A172 (cell line): ENCODE measurements around the gene TRAPPC2. TPM values are rescaled to one million over a fixed set of nuclear protein-coding genes. Genes with fewer than 3 reads are reported as not detected.
"Not testable (repeated sequence)": the region's sequence is repeated elsewhere in the genome, so short reads cannot be mapped to it uniquely, and the experiment has no call there.

ENCODE experiments used
- DNase-seq: peaks from one replicate; pipeline ENCODE4 v3.0.0-alpha.2; 2015; ENCODE audit warnings: low spot score
- total RNA-seq: library from RNA; depleted of rRNA; stranded (reverse); fragments of >200 nt; shearing (Covaris generic); gene quantifications from 2 replicates; pipeline ENCODE4 v1.2.3, GENCODE V29; 2014

TRAPPC2 gene
- total RNA-seq, 1 experiment from 2014 or later = 21.4 TPM

DNA sequence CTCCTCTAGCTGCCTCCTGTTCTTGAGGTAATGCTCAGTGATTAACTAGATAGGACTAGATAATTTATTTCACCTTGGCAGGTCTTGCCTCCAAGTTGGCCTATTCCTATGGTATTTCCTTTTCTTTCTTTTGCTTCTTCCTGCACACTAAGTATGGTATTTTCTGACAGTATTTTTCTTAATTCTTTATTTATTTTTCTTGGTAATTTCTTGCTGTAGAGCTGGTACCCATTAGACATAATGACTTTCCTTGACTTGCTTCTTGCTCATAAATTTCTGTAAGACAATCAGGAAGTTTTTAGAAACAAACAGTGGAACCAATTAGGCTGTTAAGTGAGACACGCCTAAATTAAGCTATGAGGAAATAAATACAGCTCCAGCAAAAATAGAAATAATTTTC, 36.0 kb downstream of the TRAPPC2 start:
- DNase-seq = no peak

DNA sequence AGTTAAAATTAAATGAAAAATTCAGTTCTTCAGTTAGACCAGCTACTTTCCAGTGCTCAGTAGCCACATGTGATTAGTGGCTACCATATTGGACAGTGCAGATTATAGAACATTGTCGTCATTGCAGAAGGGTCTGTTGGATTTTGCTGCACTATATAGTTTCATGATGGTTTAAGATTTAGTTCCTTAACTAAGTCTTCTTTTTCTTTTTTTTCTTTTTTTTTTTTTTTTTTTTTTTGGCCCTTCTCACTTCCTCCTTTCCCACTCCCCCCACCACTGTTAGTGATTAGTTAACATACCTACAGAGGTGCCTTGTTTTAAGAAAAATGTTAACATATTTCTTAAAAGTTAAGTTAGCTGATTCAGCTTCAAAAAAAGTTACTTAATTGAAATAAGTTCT, 36.4 kb downstream of the TRAPPC2 start:
- no peak for DNase-seq

GRCh38 chrX:13697455-13697854, 37.0 kb downstream of the TRAPPC2 start:
- DNase-seq = no peak

DNA sequence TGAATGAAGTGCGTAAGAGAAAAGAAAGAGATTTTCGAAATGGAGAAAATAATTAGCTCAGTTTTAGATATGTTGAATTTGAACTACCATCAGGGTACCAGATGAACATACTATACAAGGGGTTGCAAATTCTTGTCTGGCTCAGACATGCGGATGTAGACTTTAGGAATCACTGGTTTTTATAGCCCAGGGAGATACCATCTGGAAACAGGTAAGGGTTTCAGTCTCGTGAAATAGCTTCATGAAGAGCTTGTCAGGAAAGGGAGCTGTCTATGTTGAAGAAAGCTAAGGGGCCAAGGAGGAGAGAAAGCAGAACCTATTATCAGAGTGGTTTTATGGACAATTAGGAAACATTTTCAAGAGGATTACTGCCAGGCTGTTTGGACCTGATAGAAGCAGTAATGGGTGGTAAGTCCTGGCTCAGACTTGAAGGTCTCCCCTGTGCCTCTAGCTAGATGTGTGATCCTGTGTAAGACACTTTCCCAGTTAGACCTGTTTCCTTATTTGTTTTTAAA, 38.8 kb downstream of the TRAPPC2 start:
- no peak for DNase-seq

DNA sequence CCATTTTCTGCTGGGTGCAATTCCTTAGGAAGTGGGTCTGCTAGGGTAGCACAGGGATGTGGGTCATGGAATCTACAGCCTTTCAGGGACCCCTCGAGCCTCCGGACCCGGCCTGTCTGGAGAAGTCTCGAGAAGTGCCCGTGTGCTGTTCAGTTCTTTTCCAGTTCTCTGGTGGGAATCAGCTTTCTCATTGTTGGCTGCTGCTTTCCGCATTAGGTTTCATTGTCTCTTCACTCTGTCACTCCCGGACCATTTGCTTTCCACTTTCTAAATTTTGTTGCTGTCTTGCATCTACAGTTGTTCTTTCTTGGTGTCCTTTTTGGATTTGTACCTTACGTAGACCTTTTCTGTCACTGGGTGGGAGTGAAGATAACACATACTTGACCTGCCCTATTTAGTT, 39.4 kb downstream of the TRAPPC2 start:
- DNase-seq = no peak

DNA sequence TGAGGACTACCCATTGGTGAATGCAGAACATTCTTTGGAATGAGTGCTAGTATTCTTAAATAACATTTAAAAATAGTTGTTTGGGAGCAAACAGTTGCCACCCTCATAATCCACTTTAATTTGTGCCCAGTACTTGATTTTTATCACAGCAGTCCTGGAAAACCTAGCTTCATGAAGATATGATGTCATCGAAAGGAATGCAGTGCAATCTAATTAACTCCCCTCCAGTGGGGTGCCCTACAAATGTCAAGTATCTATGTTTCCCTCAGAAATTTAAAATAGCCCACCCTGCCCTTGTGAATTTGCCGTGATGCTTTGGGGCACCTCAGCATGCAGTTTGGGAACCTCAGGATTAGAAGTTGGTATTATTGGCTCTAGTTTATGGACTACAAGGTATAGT, 40.1 kb downstream of the TRAPPC2 start:
- DNase-seq = peak; percentile 18

DNA sequence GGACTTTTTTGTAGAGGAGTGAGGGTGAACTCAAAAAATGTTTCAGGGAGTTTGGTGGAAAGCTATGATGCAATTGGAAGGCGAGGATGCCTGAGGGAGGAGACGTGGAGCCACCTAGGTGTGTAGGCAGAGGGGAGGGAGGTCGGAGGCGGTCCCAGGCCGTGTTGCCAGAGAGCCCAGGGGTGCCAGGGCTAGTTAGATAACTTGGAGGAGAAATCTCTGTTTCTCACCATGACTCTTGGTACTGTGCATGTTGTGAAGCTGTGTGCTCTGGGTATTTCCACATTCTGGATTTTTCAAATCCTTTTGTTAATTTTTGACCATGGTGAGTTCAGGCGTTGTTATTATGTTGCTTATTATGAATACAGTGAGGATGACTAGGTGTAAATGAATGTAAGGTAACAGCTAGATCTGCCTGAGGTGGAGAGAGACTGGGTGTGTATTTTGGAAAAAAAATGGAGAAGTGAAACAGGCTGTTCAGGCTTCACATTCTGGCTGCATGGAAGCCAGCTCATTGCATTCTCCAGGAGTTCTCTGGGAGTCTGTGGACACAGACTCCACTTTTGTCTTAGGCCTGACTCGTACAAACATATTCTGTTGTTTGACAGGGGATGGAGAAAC, 41.0 kb downstream of the TRAPPC2 start:
- no peak for DNase-seq

DNA sequence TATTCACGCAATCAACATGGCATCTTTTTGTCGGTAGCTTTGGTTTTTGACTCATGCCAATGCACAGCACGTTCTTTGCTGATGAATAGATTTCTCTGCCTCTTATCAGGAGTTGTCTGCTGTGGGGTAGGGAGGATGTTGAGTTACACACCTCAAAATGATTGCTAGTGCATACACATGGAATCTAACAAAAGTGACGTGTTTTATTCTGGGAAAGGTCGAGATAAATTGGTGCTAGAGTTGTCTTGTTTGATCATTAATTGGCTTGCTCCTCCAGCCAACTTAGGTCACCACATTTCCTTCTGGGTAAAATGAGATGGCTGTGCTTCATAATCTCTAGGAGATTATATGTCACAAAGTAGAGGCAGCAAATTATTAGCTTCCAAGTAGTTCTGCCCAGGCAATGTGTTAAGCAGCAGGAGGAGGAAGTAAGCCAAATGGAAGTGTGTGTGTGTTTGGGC, 41.6 kb downstream of the TRAPPC2 start:
- no peak for DNase-seq

GRCh38 chrX:13691841-13692371, 42.5 kb downstream of the TRAPPC2 start:
- peak; percentile 42 for DNase-seq

GRCh38 chrX:13690836-13691235, 43.6 kb downstream of the TRAPPC2 start:
- no peak for DNase-seq

GRCh38 chrX:13689741-13690211, 44.6 kb downstream of the TRAPPC2 start:
- peak; percentile 13 for DNase-seq

GRCh38 chrX:13688958-13689740, 45.3 kb downstream of the TRAPPC2 start, which contains the start of gene RAB9A:
RAB9A (plus strand) TSS chrX:13689128; CDS start chrX:13708747, 19,619 bp downstream.
- peak; percentile 53 for DNase-seq

DNA sequence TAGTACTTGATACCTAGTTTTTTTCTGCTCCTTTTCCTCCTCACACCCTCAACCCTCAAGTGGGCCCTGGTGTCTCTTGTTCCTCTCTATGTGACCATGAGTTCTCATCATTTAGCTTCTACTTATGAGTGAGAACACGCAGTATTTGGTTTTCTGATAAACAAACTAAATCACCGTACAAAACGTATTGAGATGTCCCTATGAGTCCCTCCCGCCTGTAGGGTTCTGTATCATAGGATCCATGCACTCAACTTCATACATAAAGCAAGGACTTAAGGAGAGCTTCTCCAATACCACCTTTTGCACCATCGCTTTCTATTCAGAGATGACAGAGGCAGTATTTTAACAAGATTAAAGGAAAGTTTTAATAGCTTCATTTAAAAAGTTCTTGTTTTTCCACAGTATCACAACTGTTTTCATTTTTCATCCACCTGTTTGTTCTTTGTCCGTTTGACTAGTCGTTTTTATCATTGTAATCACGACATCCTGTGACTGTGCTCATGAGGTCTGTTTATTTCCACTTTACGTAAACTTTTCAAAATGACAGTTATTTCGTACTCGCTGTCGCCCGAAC, 45.9 kb downstream of the TRAPPC2 start:
- peak; percentile 4 for DNase-seq

DNA sequence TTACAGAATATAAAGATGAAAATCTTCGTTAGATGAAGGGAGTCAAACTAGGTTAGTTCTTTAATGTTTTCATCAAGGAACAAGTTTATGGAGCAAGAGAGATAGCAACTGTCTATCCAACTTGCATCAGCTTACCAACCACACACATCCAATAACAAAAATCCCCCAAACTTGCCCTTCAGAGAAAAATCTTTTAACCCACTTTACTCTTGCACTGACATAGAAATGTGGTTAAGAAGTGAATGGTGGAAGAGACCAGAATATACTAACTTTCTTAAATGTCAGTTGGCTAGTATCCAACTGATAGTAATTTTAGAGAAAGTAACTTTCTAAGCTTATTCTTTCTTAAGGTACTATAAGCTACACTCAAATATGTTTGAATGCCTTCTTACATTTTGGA, 47.2 kb downstream of the TRAPPC2 start:
- no peak for DNase-seq

DNA sequence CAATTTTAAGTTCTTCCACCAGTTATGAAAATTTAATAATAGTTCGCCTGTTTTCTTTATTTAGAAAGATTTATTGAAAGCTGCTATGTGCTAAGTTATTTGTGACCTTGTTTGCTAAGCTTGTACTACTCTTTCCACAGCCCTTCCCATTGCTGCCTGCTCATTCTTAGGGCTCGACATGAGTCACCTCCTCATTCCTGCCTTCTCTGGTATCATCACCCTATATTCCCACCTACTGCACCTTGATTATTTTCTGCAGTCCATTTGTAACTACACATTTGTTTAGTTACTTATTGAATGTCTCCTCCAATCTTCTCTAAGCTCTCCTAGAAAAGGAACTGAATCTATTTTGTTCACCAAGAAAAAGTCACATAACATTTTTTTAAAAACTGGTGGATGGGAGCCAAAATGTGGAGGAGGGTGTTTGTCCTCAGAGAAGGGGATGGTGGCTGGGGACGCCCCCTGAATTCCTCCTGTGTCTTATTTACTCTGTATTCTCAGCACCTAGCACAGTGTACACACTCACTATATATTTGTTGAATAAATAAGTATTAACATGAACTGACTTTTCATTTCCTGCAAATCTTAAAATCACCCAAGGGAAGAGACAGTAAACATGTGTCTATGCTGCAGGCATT, 49.2 kb downstream of the TRAPPC2 start:
- peak; percentile 52 for DNase-seq

DNA sequence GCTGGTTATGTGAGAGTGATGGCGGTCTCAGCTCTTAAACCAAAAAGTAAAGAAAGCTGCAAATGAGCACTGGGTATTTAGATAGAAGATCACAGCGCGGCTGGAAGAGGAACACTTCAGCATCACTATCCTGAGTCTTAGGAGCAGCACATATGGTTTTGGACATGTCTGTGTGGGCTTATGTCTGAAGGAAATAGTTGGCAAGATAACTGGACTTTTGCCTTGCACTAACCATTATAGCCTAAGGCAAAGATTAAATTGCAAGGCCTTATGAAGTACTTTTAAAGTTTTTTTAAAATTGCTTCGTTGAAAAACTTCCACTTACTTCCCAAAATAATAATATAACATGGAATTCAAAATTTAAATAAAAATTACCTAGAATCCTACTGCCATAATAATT, 50.1 kb downstream of the TRAPPC2 start:
- no peak for DNase-seq

DNA sequence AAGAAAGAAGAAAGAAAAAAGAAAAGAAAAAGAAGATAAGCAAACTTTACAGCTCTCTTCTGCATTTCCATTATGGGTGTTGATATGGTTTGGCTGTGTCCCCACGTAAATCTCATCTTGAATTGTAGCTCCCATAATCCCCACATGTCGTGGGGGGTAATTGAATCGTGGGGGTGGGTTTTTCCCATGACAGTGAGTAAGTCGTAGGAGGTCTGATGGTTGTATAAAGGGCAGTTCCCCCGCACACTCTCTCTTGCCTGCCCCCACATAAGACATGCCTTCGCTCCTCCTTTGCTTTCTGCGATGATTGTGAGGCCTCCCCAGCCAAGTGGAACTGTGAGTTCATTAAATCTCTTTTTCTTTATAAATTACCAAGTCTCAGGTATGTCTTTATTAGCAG, 52.8 kb downstream of the TRAPPC2 start:
- no peak for DNase-seq

DNA sequence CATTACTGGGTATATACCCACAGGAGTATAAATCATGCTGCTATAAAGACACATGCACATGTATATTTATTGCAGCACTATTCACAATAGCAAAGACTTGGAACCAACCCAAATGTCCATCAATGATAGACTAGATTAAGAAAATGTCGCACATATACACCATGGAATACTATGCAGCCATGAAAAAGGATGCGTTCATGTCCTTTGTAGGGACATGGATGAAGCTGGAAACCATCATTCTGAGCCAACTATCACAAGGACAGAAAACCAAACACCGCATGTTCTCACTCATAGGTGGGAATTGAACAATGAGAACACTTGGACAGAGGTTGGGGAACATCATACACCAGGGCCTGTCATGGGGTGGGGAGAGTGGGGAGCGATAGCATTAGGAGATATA, 54.7 kb downstream of the TRAPPC2 start:
- DNase-seq = not testable (repeated sequence)

GRCh38 chrX:13676885-13677284, 57.5 kb downstream of the TRAPPC2 start:
- no peak for DNase-seq

DNA sequence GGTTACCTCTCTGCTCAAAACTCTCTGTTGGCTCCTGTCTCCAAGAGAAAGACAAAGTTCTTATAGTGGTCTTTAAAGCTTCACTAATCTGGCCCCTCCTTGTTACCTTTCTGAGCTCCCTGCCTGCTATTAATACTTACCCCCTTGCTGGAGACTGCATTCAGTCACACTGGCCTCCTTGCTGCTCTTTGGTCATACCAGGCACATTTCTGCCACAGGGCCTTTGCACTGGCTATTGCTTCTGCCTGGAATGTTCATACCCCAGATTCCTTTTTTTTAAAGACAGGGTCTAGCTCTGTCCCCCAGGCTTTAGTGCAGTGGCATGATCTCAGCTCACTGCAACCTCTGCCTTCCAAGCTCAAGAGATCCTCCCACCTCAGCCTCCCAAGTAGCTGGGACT, 61.4 kb downstream of the TRAPPC2 start:
- no peak for DNase-seq

DNA sequence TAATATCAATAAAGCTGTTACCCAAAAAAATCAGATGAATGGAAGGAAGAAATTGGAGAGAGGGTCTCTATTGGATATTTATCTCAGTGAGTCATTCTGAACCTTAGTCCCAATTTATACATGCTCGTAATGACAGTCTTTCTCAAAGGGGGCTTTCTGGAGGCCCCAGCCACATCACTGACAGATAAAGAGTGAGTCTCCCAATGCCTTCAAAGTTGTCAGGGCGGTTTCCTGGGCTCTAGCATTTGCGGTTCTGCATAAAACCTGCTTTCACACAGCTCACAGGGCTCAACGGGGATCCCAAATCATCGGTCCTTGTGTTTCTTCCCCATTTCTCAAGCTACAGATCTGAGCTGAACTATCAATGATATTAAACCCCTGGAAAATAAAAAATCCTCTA, 64.2 kb downstream of the TRAPPC2 start:
- no peak for DNase-seq

DNA sequence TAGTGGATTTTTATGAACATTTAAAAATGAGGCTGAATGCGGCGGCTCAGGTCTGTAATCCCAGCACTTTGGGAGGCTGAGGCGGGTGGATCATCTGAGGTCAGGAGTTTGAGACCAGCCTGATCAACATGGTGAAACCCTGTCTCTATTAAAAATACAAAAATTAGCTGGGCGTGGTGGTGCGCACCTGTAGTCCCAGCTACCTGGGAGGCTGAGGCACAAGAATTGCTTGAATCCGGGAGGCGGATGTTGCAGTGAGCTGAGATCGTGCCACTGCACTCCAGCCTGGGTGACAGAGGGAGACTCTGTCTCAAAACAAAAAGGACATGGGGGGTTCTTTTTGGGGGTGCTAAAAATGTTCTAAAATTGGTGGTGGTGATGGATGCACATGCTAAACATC, 64.7 kb downstream of the TRAPPC2 start:
- DNase-seq = not testable (repeated sequence)
